HG02852 (cell line): ENCODE results near the gene UBE2L5.
A peak's percentile ranks its signal among the peaks of the same experiment; 100 is the strongest.

Experiments used
- ATAC-seq: cut with Tn5 transposase; IDR thresholded peaks from one replicate; pipeline ENCODE4 v1.9.1; 2021; ENCODE audit warnings: mild to moderate bottlenecking, moderate library complexity; ENCODE audit not compliant: unreplicated experiment

UBE2L5 gene

GRCh38 chr13:30466841-30467252 lies 44.6 kb downstream of the UBE2L5 start:
- no peak for ATAC-seq

GRCh38 chr13:30473675-30474074 lies 51.4 kb downstream of the UBE2L5 start:
- no peak for ATAC-seq

GRCh38 chr13:30477346-30478195 lies 55.3 kb downstream of the UBE2L5 start:
- ATAC-seq = peak; percentile 94
